Stimulated activated memory B cell treated with anti-CD40 and anti-IgM and Interleukin-4, amounts not matched to agents 10 μg/mL and 1 μg/mL and 100 μg/mL, for 72 hours (primary cell): ENCODE results near the gene CCL4.
"Not testable (repeated sequence)": the region's sequence is repeated elsewhere in the genome, so short reads cannot be mapped to it uniquely, and the experiment has no call there.

ENCODE experiments used
- ATAC-seq: fragments of 150-1000 bp; cut with Tn5 transposase; 2 replicates; pipeline ENCODE4 v1.10.0; 2021
- H3K27ac Mint-ChIP-seq: one replicate; pipeline ENCODE4 v1.8.0; 2022; ENCODE audit warnings: mild to moderate bottlenecking, mixed read lengths
- H3K27me3 Mint-ChIP-seq: one replicate; pipeline ENCODE4 v1.8.0; 2022; ENCODE audit warnings: mixed read lengths
- H3K36me3 Mint-ChIP-seq: one replicate; pipeline ENCODE4 v1.8.0; 2022; ENCODE audit warnings: mixed read lengths
- H3K4me1 Mint-ChIP-seq: one replicate; pipeline ENCODE4 v1.8.0; 2022; ENCODE audit warnings: mixed read lengths
- H3K4me3 Mint-ChIP-seq: one replicate; pipeline ENCODE4 v1.8.0; 2022; ENCODE audit warnings: mild to moderate bottlenecking, moderate library complexity, mixed read lengths
- H3K9me3 Mint-ChIP-seq: one replicate; pipeline ENCODE4 v1.8.0; 2022; ENCODE audit warnings: mixed read lengths

Gene CCL4

DNA sequence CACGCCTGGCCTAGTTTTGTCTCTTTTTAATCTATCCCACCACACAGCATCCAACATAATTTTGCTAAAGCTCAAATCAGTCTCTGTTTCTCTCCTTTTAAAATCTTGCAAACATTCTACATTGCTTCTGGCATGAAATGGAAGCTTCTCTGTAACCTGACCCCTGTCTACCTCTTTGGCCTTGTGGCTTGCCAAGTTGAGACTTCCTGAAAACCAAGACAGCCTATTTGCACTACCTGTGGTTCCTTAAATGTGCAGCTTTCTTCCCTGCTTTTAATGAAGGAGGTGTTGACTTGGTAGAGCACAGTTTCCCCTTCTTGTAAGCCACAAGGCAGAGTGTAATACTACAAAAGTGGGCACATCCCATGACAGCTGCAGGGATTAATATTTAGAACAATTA, 7.6 kb upstream of the CCL4 start:
- H3K4me1 Mint-ChIP-seq = peaks cover 64% of the 10 kb centered on the region
- peaks cover 42% of the 10 kb centered on the region for H3K27me3 Mint-ChIP-seq
- no peaks in the 10 kb centered on the region for H3K9me3 Mint-ChIP-seq
- no peak overlapping the region for H3K27ac Mint-ChIP-seq
- ATAC-seq = no peak
- H3K36me3 Mint-ChIP-seq = no peaks in the 10 kb centered on the region
- H3K4me3 Mint-ChIP-seq = no peak overlapping the region

DNA sequence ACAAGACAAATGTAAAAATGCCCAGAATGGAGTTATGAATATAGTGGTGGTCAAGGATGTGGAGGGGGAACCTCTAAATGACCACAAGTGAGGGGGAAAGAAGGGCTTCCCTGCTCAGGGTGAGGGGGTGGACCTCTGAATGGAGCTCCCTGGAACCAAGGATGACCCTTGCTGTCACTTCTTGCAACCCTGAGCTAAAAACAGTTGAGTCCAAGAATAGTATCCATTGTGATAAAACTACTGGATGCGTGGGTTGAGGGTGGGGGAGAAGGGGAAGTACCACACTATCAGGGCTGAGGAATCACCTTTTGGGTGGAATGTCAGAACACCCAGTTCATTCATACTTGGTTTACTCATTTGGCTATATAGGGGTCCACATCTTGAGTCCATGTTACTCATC, 4.6 kb upstream of the CCL4 start:
- Mint-ChIP-seq H3K27me3 (peaks cover 34% of the 10 kb centered on the region), H3K4me1 (peaks cover 65% of the 10 kb centered on the region)
- not testable (repeated sequence) for H3K9me3 Mint-ChIP-seq, H3K27ac Mint-ChIP-seq, H3K4me3 Mint-ChIP-seq, ATAC-seq, H3K36me3 Mint-ChIP-seq

DNA sequence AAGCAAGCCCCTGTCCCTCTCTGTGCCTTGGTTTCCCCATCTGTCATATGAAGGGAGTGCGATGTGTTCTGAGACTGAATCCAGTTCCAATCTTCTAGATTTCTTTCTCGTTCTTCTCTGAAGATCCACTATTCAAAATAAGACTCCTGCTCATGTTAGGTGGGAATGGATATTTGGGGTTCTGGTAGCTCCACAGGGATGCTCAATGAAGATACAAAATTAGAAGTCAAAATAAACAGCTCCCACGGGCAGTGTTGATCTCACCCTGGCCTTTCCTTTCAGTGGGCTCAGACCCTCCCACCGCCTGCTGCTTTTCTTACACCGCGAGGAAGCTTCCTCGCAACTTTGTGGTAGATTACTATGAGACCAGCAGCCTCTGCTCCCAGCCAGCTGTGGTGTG, 619 bp downstream of the CCL4 start:
- ATAC-seq, H3K9me3 Mint-ChIP-seq, H3K36me3 Mint-ChIP-seq: not testable (repeated sequence)
- H3K4me1 Mint-ChIP-seq = peaks cover 56% of the 10 kb centered on the region
- H3K27me3 Mint-ChIP-seq = peaks cover 35% of the 10 kb centered on the region
- H3K4me3 Mint-ChIP-seq = peak overlapping the region; percentile 85
- H3K27ac Mint-ChIP-seq = peak overlapping the region; percentile 76

DNA sequence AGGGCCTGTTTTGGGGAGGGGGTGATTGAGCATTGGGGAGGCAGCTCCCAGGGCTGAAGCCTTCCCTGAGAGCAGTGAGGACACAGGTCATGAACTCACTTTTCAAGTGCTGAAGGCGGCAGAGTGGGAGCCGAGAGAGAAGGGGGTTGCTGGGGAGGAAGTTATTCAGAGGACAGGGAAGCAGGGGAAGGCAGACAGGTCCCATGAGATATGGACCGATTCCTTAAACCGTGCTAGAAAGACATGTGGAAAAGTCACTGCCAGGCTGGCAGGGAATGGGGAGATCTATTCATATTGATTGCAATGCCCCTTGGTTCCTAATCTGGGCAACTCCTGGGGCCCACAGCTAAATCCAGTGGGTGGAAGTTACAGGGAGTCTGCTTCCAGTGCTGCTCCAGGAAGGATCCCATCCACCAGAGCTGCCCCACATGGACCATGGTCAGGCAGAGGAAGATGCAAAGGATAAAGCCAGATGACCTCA, 1.1 kb downstream of the CCL4 start:
- peak overlapping the region; percentile 85 for H3K4me3 Mint-ChIP-seq
- no peak for ATAC-seq
- H3K36me3 Mint-ChIP-seq = peaks cover 7% of the 10 kb centered on the region
- H3K27me3 Mint-ChIP-seq = peaks cover 34% of the 10 kb centered on the region
- no peaks in the 10 kb centered on the region for H3K9me3 Mint-ChIP-seq
- H3K4me1 Mint-ChIP-seq = peaks cover 51% of the 10 kb centered on the region
- peak overlapping the region; percentile 76 for H3K27ac Mint-ChIP-seq

DNA sequence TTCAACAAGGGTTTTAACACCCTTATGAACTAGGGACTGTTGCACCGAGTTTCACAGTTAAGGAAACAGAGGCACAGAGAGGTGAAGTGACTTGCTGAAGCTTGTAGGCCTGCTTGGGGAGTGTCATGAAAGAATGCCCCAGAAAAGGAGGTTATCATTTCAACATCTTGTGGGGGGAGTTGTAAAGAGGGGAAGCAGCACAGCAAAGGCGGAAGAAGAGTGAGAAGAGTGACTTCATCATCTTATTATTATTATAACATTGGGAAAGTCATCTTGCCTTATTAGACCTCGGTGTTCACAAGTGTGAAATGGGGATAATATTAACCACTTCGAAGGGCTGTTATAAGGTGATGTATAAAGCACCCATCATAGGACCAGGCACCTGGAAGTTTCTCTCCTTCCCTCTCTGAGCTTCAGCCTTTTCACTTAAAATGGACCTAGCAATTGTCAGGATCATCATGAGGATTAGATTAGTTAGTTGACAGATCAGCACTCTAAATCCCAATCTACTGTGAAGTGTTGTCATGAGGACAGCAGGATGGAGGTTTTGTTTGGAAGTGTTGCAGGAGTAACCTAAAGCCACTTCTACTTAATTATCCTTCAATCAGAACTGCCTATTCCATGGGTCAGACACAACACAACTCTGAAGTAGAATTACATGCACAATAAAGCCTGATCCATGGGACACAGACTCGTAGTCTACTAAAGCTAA, 2.3 kb downstream of the CCL4 start:
- peaks cover 40% of the 10 kb centered on the region for H3K4me1 Mint-ChIP-seq
- ATAC-seq = no peak
- H3K27ac Mint-ChIP-seq = no peak overlapping the region
- H3K27me3 Mint-ChIP-seq = peaks cover 25% of the 10 kb centered on the region
- H3K9me3 Mint-ChIP-seq = no peaks in the 10 kb centered on the region
- H3K4me3 Mint-ChIP-seq = no peak overlapping the region
- H3K36me3 Mint-ChIP-seq = peaks cover 7% of the 10 kb centered on the region

DNA sequence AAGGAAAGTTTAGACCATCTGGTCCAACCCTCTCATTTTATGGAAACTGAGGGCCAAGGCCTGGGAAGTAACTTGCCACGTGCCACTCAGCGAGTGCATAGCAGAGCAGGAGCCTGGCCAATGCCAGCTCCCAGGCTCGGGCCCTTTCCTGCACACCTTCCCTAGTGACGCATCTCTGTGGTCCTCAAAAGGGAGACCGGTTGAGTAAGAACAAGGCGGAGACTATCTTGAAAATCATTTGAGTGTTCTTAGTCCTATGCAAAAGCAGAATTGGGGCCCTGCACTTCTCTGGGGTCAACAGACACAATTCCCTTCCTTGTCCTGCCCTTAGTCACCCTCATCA, 2.8 kb downstream of the CCL4 start:
- ATAC-seq = no peak
- Mint-ChIP-seq H3K36me3 (peaks cover 7% of the 10 kb centered on the region), H3K27me3 (peaks cover 25% of the 10 kb centered on the region), H3K9me3 (peaks cover 3% of the 10 kb centered on the region), H3K27ac (no peak overlapping the region), H3K4me3 (no peak overlapping the region), H3K4me1 (peaks cover 40% of the 10 kb centered on the region)

DNA sequence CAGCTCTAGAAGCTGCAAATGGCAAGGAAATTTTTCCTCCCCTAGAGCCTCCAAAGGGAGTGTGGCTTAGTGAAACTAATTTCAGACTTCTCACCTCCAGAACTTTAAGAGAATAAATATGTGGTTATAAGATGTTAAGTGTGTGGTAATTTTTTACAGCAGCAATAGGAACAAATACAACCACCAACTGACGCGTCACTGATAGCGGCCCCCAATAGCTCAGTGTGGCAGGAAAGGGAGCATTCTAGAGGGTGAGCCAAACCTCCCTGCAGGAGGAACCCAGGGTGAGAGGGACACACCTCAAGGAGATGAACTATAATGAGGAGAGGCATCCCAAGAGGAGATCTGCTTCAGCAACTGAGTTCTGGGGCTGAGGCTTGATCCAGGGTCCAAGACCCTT, 4.0 kb downstream of the CCL4 start:
- Mint-ChIP-seq H3K4me3 (no peak overlapping the region), H3K4me1 (peaks cover 36% of the 10 kb centered on the region), H3K36me3 (peaks cover 15% of the 10 kb centered on the region), H3K9me3 (peaks cover 6% of the 10 kb centered on the region), H3K27ac (no peak overlapping the region), H3K27me3 (peaks cover 25% of the 10 kb centered on the region)
- ATAC-seq = no peak

DNA sequence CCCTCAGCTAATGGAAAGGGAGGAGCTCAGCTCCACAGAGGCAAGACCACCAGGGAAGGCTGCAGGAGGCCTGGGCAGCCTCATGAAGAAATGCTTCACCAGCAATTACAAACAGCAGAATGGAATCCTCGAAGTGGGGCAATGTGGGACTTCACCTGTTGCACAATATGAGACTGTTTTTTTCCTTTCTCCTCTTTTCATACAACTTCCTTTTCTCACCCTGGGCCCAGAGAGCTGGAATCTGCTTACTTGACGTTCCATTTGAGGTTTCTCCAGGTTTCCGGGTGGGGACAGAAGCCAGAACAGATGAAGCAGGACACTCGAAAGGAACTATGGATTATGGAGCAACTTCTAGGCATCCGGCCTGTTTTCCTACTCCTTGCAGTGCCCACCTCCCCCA, 4.6 kb downstream of the CCL4 start:
- H3K36me3 Mint-ChIP-seq = peaks cover 21% of the 10 kb centered on the region
- not testable (repeated sequence) for H3K9me3 Mint-ChIP-seq, ATAC-seq, H3K27ac Mint-ChIP-seq, H3K4me3 Mint-ChIP-seq
- peaks cover 25% of the 10 kb centered on the region for H3K27me3 Mint-ChIP-seq
- peaks cover 30% of the 10 kb centered on the region for H3K4me1 Mint-ChIP-seq

DNA sequence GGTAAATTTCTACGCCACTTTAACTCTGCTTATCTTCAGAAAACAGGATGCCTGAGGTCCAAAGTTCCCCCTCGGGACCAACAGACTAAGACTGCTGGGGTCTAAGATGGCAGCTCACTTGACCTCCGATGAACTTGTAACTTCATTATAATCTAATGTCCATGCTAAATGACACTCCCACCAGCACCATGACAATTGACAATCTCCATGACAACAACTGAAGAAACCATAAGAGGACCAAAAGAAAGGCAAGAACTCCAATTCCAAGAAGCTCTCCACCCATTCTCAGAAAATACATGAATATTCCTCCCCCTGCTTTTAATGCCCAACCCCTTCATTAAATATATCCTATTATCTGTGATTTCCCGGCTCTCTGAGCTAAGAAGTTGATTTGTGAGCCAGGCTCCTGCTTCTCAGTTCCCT, 7.5 kb downstream of the CCL4 start:
- H3K4me3 Mint-ChIP-seq = no peak overlapping the region
- H3K27ac Mint-ChIP-seq = no peak overlapping the region
- peaks cover 17% of the 10 kb centered on the region for H3K27me3 Mint-ChIP-seq
- no peak for ATAC-seq
- H3K36me3 Mint-ChIP-seq = peaks cover 14% of the 10 kb centered on the region
- H3K4me1 Mint-ChIP-seq = peaks cover 18% of the 10 kb centered on the region
- H3K9me3 Mint-ChIP-seq = peaks cover 15% of the 10 kb centered on the region

DNA sequence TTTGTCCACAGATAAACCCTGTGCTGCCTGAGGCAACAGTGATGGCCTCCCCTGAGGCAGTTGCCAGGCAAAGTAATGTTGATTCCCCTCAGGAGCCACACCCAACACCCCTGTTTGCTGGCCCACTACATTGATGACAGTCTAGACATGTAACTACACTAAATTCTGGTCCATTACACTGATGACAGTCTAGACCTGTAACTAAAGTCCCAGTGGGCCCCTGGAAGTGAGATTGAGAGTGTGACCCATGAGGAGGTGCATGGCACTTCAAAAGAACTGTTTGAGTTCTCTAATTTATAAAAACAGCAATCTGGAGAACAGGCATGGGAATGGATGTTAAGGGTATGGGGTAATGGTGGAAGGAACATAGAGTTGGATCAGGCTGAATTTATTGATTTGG, 8.9 kb downstream of the CCL4 start:
- H3K4me1 Mint-ChIP-seq = peaks cover 25% of the 10 kb centered on the region

DNA sequence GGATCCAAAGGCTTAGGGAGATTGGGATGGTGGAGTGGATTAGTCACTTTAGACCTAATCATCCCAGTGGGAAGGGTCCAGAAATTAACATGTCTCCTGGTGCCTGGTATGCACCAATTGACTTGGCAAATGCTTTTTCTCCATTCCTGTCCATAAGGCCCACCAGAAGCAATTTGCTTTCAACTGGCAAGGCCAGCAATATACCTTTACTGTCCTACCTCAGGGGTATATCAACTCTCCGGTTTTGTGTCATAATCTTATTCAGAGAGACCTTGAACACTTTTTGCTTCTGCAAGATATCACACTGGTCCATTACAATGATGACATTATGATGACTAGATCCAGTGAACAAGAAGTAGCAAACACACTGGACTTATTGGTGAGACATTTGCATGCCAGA, 9.5 kb downstream of the CCL4 start:
- peaks cover 25% of the 10 kb centered on the region for H3K4me1 Mint-ChIP-seq
- H3K9me3 Mint-ChIP-seq = peaks cover 15% of the 10 kb centered on the region
- H3K27me3 Mint-ChIP-seq, H3K4me3 Mint-ChIP-seq, H3K27ac Mint-ChIP-seq, ATAC-seq: not testable (repeated sequence)
- H3K36me3 Mint-ChIP-seq = peaks cover 14% of the 10 kb centered on the region

More for the DNA sequence above, 8.9 kb downstream of the CCL4 start:
- Mint-ChIP-seq H3K9me3 (peaks cover 15% of the 10 kb centered on the region), H3K4me3 (no peak overlapping the region), H3K27ac (no peak overlapping the region), H3K27me3 (peaks cover 10% of the 10 kb centered on the region), H3K36me3 (peaks cover 14% of the 10 kb centered on the region)
- ATAC-seq = no peak

DNA sequence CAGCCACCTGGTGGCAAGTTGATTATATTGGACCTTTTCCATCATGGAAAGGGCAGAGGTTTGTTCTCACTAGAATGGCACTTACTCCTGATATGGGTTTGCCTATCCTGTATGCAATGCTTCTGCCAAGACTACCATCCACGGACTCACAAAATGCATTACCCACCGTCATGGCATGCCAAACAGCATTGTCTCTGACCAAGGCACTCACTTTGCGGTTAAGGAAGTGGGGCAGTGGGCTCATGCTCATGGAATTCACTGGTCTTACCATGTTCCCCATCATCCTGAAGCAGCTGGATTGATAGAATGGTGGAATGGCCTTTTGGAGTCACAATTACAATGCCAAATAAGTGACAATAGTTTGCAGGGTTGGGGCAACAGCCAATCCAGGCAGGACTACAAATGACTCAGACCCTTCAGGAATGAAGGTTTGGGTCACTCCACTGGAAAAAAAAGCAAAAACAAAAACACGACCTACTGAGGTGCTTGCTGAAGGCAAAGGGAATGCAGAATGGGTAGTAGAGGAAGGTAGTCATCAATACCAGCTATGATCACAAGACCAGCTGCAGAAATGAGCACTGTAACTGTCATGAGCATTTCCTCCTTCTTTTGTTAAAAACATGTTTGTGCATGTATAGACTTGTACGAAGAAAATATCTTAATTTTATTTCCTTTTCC, 11.5 kb downstream of the CCL4 start:
- Mint-ChIP-seq H3K4me1 (peaks cover 35% of the 10 kb centered on the region), H3K36me3 (peaks cover 14% of the 10 kb centered on the region), H3K9me3 (peaks cover 16% of the 10 kb centered on the region)
- not testable (repeated sequence) for H3K27ac Mint-ChIP-seq, H3K4me3 Mint-ChIP-seq, ATAC-seq, H3K27me3 Mint-ChIP-seq

DNA sequence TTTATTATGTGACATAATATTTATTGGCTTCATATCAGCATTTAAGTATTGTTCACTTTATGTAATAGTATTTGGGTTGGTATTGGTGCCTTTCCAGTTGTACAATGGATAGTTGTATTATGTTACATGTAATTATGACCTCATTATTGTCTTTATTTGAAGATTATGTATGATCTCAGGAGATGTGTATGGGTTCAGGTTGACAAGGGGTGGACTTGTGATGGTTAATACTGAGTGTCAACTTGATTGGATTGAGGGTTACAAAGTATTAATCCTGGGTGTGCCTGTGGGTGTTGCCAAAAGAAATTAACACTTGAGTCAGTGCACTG, 12.0 kb downstream of the CCL4 start:
- Mint-ChIP-seq H3K9me3 (peaks cover 17% of the 10 kb centered on the region), H3K4me1 (peaks cover 35% of the 10 kb centered on the region), H3K36me3 (peaks cover 14% of the 10 kb centered on the region)
- H3K27me3 Mint-ChIP-seq, H3K27ac Mint-ChIP-seq, H3K4me3 Mint-ChIP-seq, ATAC-seq: not testable (repeated sequence)

DNA sequence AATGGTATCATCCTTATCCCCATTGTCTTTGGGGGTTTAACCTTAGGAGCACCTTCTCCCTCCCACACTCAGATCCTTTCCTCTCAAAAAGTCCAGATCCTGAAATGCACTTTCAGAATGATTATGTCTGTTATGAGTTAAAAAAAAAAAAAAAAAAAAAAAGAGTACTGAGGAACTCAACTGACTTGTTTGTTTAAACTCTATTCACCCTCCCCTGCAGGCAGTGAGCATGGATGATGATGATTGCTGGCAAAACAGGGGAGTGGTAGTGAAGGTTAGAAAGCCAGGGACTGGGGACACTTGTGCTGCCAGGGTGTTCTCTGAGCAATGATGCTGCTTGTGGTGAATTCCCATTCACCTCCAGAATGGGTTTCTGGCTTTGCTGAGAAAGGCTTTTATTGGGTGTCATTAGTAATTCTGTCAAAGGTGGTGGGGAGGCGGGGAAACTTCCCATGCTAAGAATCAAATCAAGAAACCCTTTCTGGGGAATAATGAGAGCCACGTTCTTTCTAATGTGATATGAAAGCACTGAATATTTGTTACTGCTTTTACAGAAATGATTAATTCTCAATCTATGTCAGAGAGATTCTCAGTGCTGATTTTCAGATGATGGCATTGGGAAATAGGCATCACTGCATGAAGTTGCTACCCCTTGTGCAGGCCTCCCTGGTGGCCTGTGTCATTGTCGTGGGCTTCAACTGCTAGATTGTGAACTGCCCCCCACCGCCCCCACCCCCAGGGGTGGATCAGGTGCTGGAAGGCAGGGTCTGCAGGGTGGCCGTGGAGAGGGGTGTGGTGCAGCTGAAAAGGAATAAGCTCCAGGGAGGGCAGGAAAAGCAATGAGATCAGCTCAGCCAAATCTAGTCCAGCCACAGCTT, 14.1 kb downstream of the CCL4 start:
- Mint-ChIP-seq H3K9me3 (peaks cover 14% of the 10 kb centered on the region), H3K4me3 (no peak overlapping the region), H3K27me3 (no peaks in the 10 kb centered on the region), H3K4me1 (peaks cover 35% of the 10 kb centered on the region), H3K36me3 (peaks cover 4% of the 10 kb centered on the region), H3K27ac (peak overlapping the region; percentile 65)
- peak; percentile 74 for ATAC-seq

DNA sequence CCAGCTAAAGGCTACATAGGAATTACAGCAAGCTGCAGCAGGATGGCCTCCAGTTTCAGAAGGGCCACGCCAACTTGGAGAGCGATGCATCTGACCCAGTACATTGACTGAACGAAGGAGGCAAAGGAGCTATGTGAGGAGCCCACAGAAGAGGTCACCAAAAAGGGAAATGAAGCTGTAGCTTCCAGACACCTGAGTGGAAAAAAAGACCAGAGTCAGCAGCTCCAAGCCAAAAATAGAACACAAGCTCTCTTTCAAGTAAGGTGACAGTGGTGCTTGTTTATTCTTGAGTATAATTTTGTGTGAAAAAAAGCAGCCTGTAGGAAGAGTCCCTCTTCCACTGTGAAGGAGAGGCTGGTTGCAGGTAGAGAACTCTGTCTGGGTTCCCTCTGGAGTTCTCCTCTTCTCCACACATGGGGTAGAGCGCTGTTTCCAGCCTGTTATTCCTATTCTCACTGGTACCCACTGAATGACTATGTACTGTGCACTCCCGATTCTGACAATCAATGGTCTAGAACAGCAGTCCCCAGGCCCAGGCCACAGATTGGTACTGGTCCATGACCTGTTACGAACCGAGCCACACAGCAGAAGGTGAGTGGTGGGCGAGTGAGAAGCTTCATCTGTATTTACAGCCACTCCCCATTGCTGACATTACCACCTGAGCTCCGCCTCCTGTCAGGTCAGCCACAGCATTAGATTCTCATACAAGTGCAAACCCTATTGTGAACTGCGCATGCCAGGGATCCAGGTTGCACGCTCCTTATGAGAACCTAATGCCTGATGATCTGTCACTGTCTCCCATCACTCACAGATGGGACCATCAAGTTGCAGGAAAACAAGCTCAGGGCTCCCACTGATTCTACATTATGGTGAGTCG, 15.1 kb downstream of the CCL4 start:
- Mint-ChIP-seq H3K4me1 (peaks cover 35% of the 10 kb centered on the region), H3K36me3 (no peaks in the 10 kb centered on the region), H3K27me3 (no peaks in the 10 kb centered on the region), H3K9me3 (peaks cover 11% of the 10 kb centered on the region), H3K27ac (peak overlapping the region; percentile 65), H3K4me3 (no peak overlapping the region)
- ATAC-seq = peak; percentile 66
